ENCODE measurements around the gene THRB. TPM values are rescaled to one million over a fixed set of nuclear protein-coding genes. Genes with fewer than 3 reads are reported as not detected.

THRB gene
- total and polyA plus RNA-seq, 2 experiments from 2014 or later = 0.49 to 0.57 TPM

GRCh38 chr3:24184528-24185176 lies 310.0 kb downstream of the THRB start:
- TF ChIP-seq CTCF (IDR thresholded peaks at IDR 0.05; ENCODE audit: low read depth, low read length) = no peak
- no peak overlapping the region for H3K4me3 ChIP-seq
- H3K27ac ChIP-seq = no peak overlapping the region
- no peak for DNase-seq (ENCODE audit: low read depth in 1 of 2, low spot score in 1 of 2)
- no peaks in the 10 kb centered on the region for H3K4me1 ChIP-seq (ENCODE audit: low read depth)
- no peaks in the 10 kb centered on the region for H3K27me3 ChIP-seq
- no peaks in the 10 kb centered on the region for H3K36me3 ChIP-seq
- H3K9me3 ChIP-seq (ENCODE audit: low read depth) = no peaks in the 10 kb centered on the region

- H3K36me3 ChIP-seq = no peaks in the 10 kb centered on the region
- H3K4me1 ChIP-seq (ENCODE audit: low read depth) = no peaks in the 10 kb centered on the region
- H3K27ac ChIP-seq = no peak overlapping the region
- H3K4me3 ChIP-seq = no peak overlapping the region
- no peaks in the 10 kb centered on the region for H3K9me3 ChIP-seq (ENCODE audit: low read depth)
- no peak for DNase-seq (ENCODE audit: low read depth in 1 of 2, low spot score in 1 of 2)
- H3K27me3 ChIP-seq = no peaks in the 10 kb centered on the region
- no peak for TF ChIP-seq CTCF (IDR thresholded peaks at IDR 0.05; ENCODE audit: low read depth, low read length)
Measured at GRCh38 chr3:24182756-24183155, 311.9 kb downstream of the THRB start.

GRCh38 chr3:24181256-24181655 lies 313.4 kb downstream of the THRB start:
- Histone ChIP-seq H3K4me1 (ENCODE audit: low read depth) (no peaks in the 10 kb centered on the region), H3K4me3 (no peak overlapping the region), H3K36me3 (no peaks in the 10 kb centered on the region), H3K9me3 (ENCODE audit: low read depth) (no peaks in the 10 kb centered on the region), H3K27ac (no peak overlapping the region), H3K27me3 (no peaks in the 10 kb centered on the region)
- DNase-seq (ENCODE audit: low read depth in 1 of 2, low spot score in 1 of 2) = no peak
- TF ChIP-seq CTCF (IDR thresholded peaks at IDR 0.05; ENCODE audit: low read depth, low read length) = no peak

GRCh38 chr3:24180616-24181015 lies 314.0 kb downstream of the THRB start:
- TF ChIP-seq CTCF (IDR thresholded peaks at IDR 0.05; ENCODE audit: low read depth, low read length) = no peak
- Histone ChIP-seq H3K36me3 (no peaks in the 10 kb centered on the region), H3K27ac (no peak overlapping the region), H3K4me3 (no peak overlapping the region), H3K4me1 (ENCODE audit: low read depth) (no peaks in the 10 kb centered on the region), H3K9me3 (ENCODE audit: low read depth) (no peaks in the 10 kb centered on the region), H3K27me3 (no peaks in the 10 kb centered on the region)
- no peak for DNase-seq (ENCODE audit: low read depth in 1 of 2, low spot score in 1 of 2)

- Histone ChIP-seq H3K9me3 (ENCODE audit: low read depth) (no peaks in the 10 kb centered on the region), H3K27me3 (no peaks in the 10 kb centered on the region), H3K4me3 (no peak overlapping the region), H3K4me1 (ENCODE audit: low read depth) (no peaks in the 10 kb centered on the region), H3K36me3 (no peaks in the 10 kb centered on the region), H3K27ac (no peak overlapping the region)
- no peak for TF ChIP-seq CTCF (IDR thresholded peaks at IDR 0.05; ENCODE audit: low read depth, low read length)
- no peak for DNase-seq (ENCODE audit: low read depth in 1 of 2, low spot score in 1 of 2)
Measured at GRCh38 chr3:24177201-24177600, 317.4 kb downstream of the THRB start.
